ENCODE results near the gene CDKAL1. TPM values are rescaled to one million over a fixed set of nuclear protein-coding genes. Genes with fewer than 3 reads are reported as not detected.

The CDKAL1 gene
- total RNA-seq, 6 experiments from 2014 or later, result 9.2 to 14.3 (median 11.9) TPM

GRCh38 chr6:20532881-20533280, 1.4 kb upstream of the CDKAL1 start:
- no peak for DNase-seq
- H3K9me3 Mint-ChIP-seq, result no peaks in the 10 kb centered on the region
- no peak for TF ChIP-seq CTCF (IDR thresholded peaks at IDR 0.05)
- H3K27me3 Mint-ChIP-seq (ENCODE audit: insufficient read depth), result no peaks in the 10 kb centered on the region; the same call in 1 of the 2 replicates
- peaks cover 34% of the 10 kb centered on the region for H3K4me1 Mint-ChIP-seq (ENCODE audit: low read depth)
- no peak overlapping the region for H3K27ac Mint-ChIP-seq
- no peak overlapping the region for H3K4me3 Mint-ChIP-seq
- H3K36me3 Mint-ChIP-seq (ENCODE audit: low read depth), result peaks cover 5% of the 10 kb centered on the region; the same call in 1 of the 2 replicates

- peak overlapping the region; percentile 99 for H3K4me3 Mint-ChIP-seq
- H3K36me3 Mint-ChIP-seq (ENCODE audit: low read depth), result peaks cover 5% of the 10 kb centered on the region; the same call in 1 of the 2 replicates
- peaks cover 26% of the 10 kb centered on the region for H3K4me1 Mint-ChIP-seq (ENCODE audit: low read depth)
- DNase-seq, result no peak
- no peaks in the 10 kb centered on the region; the same call in 1 of the 2 replicates for H3K27me3 Mint-ChIP-seq (ENCODE audit: insufficient read depth)
- H3K27ac Mint-ChIP-seq, result peak overlapping the region; percentile 69
- no peaks in the 10 kb centered on the region for H3K9me3 Mint-ChIP-seq
- TF ChIP-seq CTCF (IDR thresholded peaks at IDR 0.05), result no peak
Observed at GRCh38 chr6:20533746-20534294, 437 bp upstream of the CDKAL1 start.

GRCh38 chr6:20538131-20538662, 3.9 kb downstream of the CDKAL1 start:
- Mint-ChIP-seq H3K27me3 (ENCODE audit: insufficient read depth) (no peaks in the 10 kb centered on the region; the same call in 1 of the 2 replicates), H3K27ac (no peak overlapping the region), H3K36me3 (ENCODE audit: low read depth) (peaks cover 10% of the 10 kb centered on the region; the same call in 1 of the 2 replicates), H3K4me3 (no peak overlapping the region), H3K4me1 (ENCODE audit: low read depth) (peaks cover 48% of the 10 kb centered on the region), H3K9me3 (no peaks in the 10 kb centered on the region)
- no peak for DNase-seq
- no peak for TF ChIP-seq CTCF (IDR thresholded peaks at IDR 0.05)

GRCh38 chr6:20538907-20539306, 4.7 kb downstream of the CDKAL1 start:
- no peak overlapping the region for H3K4me3 Mint-ChIP-seq
- H3K27me3 Mint-ChIP-seq (ENCODE audit: insufficient read depth), result no peaks in the 10 kb centered on the region; the same call in 1 of the 2 replicates
- H3K9me3 Mint-ChIP-seq, result no peaks in the 10 kb centered on the region
- peaks cover 10% of the 10 kb centered on the region; the same call in 1 of the 2 replicates for H3K36me3 Mint-ChIP-seq (ENCODE audit: low read depth)
- DNase-seq, result no peak
- no peak for TF ChIP-seq CTCF (IDR thresholded peaks at IDR 0.05)
- H3K4me1 Mint-ChIP-seq (ENCODE audit: low read depth), result peaks cover 47% of the 10 kb centered on the region
- no peak overlapping the region for H3K27ac Mint-ChIP-seq

GRCh38 chr6:20539387-20539786, 5.1 kb downstream of the CDKAL1 start:
- H3K9me3 Mint-ChIP-seq, result no peaks in the 10 kb centered on the region
- DNase-seq, result no peak
- peaks cover 45% of the 10 kb centered on the region for H3K4me1 Mint-ChIP-seq (ENCODE audit: low read depth)
- peaks cover 10% of the 10 kb centered on the region; the same call in 1 of the 2 replicates for H3K36me3 Mint-ChIP-seq (ENCODE audit: low read depth)
- H3K4me3 Mint-ChIP-seq, result no peak overlapping the region
- H3K27ac Mint-ChIP-seq, result no peak overlapping the region
- TF ChIP-seq CTCF (IDR thresholded peaks at IDR 0.05), result no peak
- H3K27me3 Mint-ChIP-seq (ENCODE audit: insufficient read depth), result no peaks in the 10 kb centered on the region
